ENCODE measurements around the gene NCKAP5. TPM values are rescaled to one million over a fixed set of nuclear protein-coding genes. Genes with fewer than 3 reads are reported as not detected.

The NCKAP5 gene
- total and polyA plus RNA-seq, 2 of the 8 experiments (the other 6 are each of a cell fraction or from before 2014, with no cell fraction given), result 0.27 to 0.86 TPM

DNA sequence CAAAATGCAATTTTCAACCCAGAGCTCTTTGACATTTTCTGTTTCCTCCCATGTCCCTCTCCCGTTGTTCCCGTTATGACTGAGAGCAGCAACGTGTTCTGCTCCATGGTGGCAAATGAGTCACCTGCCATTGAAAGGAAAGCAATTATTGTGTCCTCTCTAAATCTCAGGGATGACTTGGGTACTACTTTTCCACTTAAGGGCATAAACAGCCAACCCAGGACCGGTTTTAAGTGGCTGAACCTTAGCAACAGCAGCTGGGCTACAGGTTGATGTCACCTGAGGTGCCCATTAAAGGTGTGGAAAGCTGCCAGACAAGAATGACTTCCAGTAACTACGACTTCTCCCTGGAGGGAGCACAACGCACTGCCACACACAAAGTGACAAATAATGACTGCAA, 236.8 kb downstream of the NCKAP5 start:
- WGBS, 2 experiments (ENCODE audit: extremely low coverage in 1 of 2, insufficient coverage in 1 of 2, insufficient read length in 1 of 2, insufficient replicate concordance in 2 of 2, low coverage in 1 of 2, low lambda C conversion rate in 2 of 2, missing lambda C conversion rate in 1 of 2), result 93% methylated on average over 6 of the region's 6 CpGs; no CpG with 5 or more reads in 1 of the 2 experiments
- Histone ChIP-seq H3K4ac (replicated peaks; ENCODE audit: insufficient read length, low read depth, low read length) (no peak overlapping the region), H2BK20ac (ENCODE audit: low read length) (no peak overlapping the region), H2BK15ac (ENCODE audit: low read length) (no peak overlapping the region), H3K23ac (ENCODE audit: insufficient read length) (no peak overlapping the region), H3K4me1 (replicated peaks in 1 of 4; ENCODE audit: control insufficient read depth in 3 of 4, insufficient read depth in 4 of 4, low read length in 3 of 4) (peaks cover 0 to 11% (median 7%) of the 10 kb centered on the region in 4 experiments; a peak in 6 of 7 replicates), H2BK120ac (replicated peaks; ENCODE audit: low read depth, low read length) (no peak overlapping the region), H3K27me3 (replicated peaks in 1 of 4; ENCODE audit: control insufficient read depth in 3 of 4, extremely low read depth in 1 of 4, insufficient read depth in 3 of 4, low read length in 3 of 4) (no peaks in the 10 kb centered on the region), H3K23me2 (ENCODE audit: low read depth, low read length) (no peaks in the 10 kb centered on the region), H4K91ac (replicated peaks; ENCODE audit: insufficient read length, low read length) (no peak overlapping the region), H3K14ac (ENCODE audit: insufficient read length) (no peak overlapping the region), H2BK5ac (ENCODE audit: low read depth, low read length) (no peak overlapping the region), H3K56ac (replicated peaks; ENCODE audit: insufficient read length, low read depth, low read length) (no peak overlapping the region), H4K8ac (ENCODE audit: extremely low read depth, insufficient read depth, low read length) (no peak overlapping the region), H3K27ac (ENCODE audit: low read depth, low read length) (no peak overlapping the region), H4K20me1 (replicated peaks in 1 of 2; ENCODE audit: control insufficient read depth in 1 of 2, insufficient read depth in 2 of 2, low read length in 2 of 2) (no peaks in the 10 kb centered on the region), H3K79me2 (ENCODE audit: control insufficient read depth in 1 of 2, insufficient read depth in 2 of 2, low read length in 2 of 2) (no peaks in the 10 kb centered on the region), H4K5ac (ENCODE audit: insufficient read length, low read depth, low read length) (no peak overlapping the region), H3K4me2 (ENCODE audit: insufficient read depth in 1 of 2, low read depth in 2 of 2, low read length in 2 of 2) (no peak overlapping the region), H3K18ac (ENCODE audit: extremely low read depth, low read length) (no peak overlapping the region), H3K36me3 (ENCODE audit: control insufficient read depth in 2 of 4, insufficient read depth in 4 of 4, low read length in 3 of 4) (no peaks in the 10 kb centered on the region), H3K9me3 (ENCODE audit: insufficient read depth in 2 of 2, low read depth in 1 of 2, low read length in 1 of 2) (no peaks in the 10 kb centered on the region), H3K4me3 (ENCODE audit: extremely low read depth in 1 of 4, insufficient read depth in 2 of 4, low read depth in 3 of 4, low read length in 4 of 4) (no peak overlapping the region), H2AFZ (ENCODE audit: low read length) (no peak overlapping the region), H3K79me1 (ENCODE audit: low read depth, low read length) (no peaks in the 10 kb centered on the region), H3K9ac (replicated peaks in 1 of 4; ENCODE audit: extremely low read depth in 1 of 4, low read depth in 3 of 4, low read length in 3 of 4) (no peak overlapping the region), H2AK5ac (ENCODE audit: low read depth, low read length) (no peak overlapping the region), H2BK12ac (ENCODE audit: low read depth, low read length) (no peak overlapping the region)
- CTCF ChIA-PET (ENCODE audit: partially characterized antibody), result no interaction called here
- POLR2A ChIA-PET (ENCODE audit: partially characterized antibody), result no interaction called here
- no peak for DNase-seq (ENCODE audit: low read depth in 1 of 2, low spot score in 2 of 2)
- peak; percentile 71 for FAIRE-seq
- TF ChIP-seq JUND (IDR thresholded peaks at IDR 0.05; ENCODE audit: low read length), result no peak
- no peak for TF ChIP-seq RBBP5 (IDR thresholded peaks at IDR 0.05; ENCODE audit: borderline replicate concordance, low read depth, low read length)
- TF ChIP-seq, protein P1, sequence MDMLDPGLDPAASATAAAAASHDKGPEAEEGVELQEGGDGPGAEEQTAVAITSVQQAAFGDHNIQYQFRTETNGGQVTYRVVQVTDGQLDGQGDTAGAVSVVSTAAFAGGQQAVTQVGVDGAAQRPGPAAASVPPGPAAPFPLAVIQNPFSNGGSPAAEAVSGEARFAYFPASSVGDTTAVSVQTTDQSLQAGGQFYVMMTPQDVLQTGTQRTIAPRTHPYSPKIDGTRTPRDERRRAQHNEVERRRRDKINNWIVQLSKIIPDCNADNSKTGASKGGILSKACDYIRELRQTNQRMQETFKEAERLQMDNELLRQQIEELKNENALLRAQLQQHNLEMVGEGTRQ (IDR thresholded peaks at IDR 0.05; ENCODE audit: low read length), result no peak
- no peak for TF ChIP-seq HDAC6 (IDR thresholded peaks at IDR 0.05; ENCODE audit: low read depth, low read length)
- no peak for TF ChIP-seq GTF2F1 (IDR thresholded peaks at IDR 0.05; ENCODE audit: borderline replicate concordance, low read depth, low read length)
- no peak for TF ChIP-seq SIX5 (IDR thresholded peaks at IDR 0.05; ENCODE audit: low read depth, low read length)
- no peak for TF ChIP-seq KDM1A (IDR thresholded peaks at IDR 0.05; ENCODE audit: borderline replicate concordance, low read length)
- TF ChIP-seq NRF1 (IDR thresholded peaks at IDR 0.05; ENCODE audit: low read depth, low read length), result no peak
- no peak for TF ChIP-seq CREB1 (IDR thresholded peaks at IDR 0.05)
- TF ChIP-seq ZNF274 (IDR thresholded peaks at IDR 0.05; ENCODE audit: borderline replicate concordance, extremely low read depth, low read length), result no peak
- TF ChIP-seq CBX8 (IDR thresholded peaks at IDR 0.05; ENCODE audit: borderline replicate concordance, low read depth, low read length), result no peak
- no peak for TF ChIP-seq MAFK (IDR thresholded peaks at IDR 0.05; ENCODE audit: low read depth, low read length)
- no peak for TF ChIP-seq TEAD4 (IDR thresholded peaks at IDR 0.05; ENCODE audit: low read depth, low read length)
- no peak for TF ChIP-seq CBX5 (IDR thresholded peaks at IDR 0.05; ENCODE audit: low read depth, low read length)
